Neural cell (in vitro differentiated cells): Measurements from ENCODE around the gene OTUB2.

Experiments
- CTCF ChIP-seq: fragments of 450-650 bp; IDR thresholded peaks from 2 replicates; pipeline ENCODE4 v1.5.1; 2014; ENCODE audit warnings: antibody characterized with exemption, mild to moderate bottlenecking, moderate library complexity; ENCODE audit not compliant: poor library complexity, severe bottlenecking
- EP300 ChIP-seq: fragments of 450-650 bp; conservative IDR thresholded peaks from 2 replicates; pipeline ENCODE4 v1.6.1; 2014; ENCODE audit warnings: antibody characterized with exemption, mild to moderate bottlenecking, moderate library complexity; ENCODE audit not compliant: poor library complexity, severe bottlenecking
- EZH2 ChIP-seq: fragments of 200-600, 300-800 bp; shearing (Covaris generic), sonication (generic); IDR thresholded peaks from 2 replicates; pipeline ENCODE4 v1.6.1; 2014; ENCODE audit warnings: antibody characterized with exemption, low read length, borderline replicate concordance, mild to moderate bottlenecking; ENCODE audit not compliant: insufficient read depth, poor library complexity, severe bottlenecking
- MXI1 ChIP-seq: fragments of 450-650 bp; conservative IDR thresholded peaks from 2 replicates; pipeline ENCODE4 v1.6.1; 2014; ENCODE audit warnings: antibody characterized with exemption, mild to moderate bottlenecking; ENCODE audit not compliant: poor library complexity, severe bottlenecking
- POLR2AphosphoS5 ChIP-seq: IDR thresholded peaks from 2 replicates; pipeline ENCODE4 v1.6.1; 2012
- RAD21 ChIP-seq: fragments of 450-650 bp; conservative IDR thresholded peaks from 2 replicates; pipeline ENCODE4 v1.6.1; 2014; ENCODE audit warnings: antibody characterized with exemption, mild to moderate bottlenecking, moderate library complexity
- REST ChIP-seq: IDR thresholded peaks from 2 replicates; pipeline ENCODE4 v1.6.1; 2012; ENCODE audit warnings: borderline replicate concordance
- SMC3 ChIP-seq: fragments of 450-650 bp; conservative IDR thresholded peaks from 2 replicates; pipeline ENCODE4 v1.6.1; 2014; ENCODE audit warnings: antibody characterized with exemption, mild to moderate bottlenecking, moderate library complexity; ENCODE audit not compliant: poor library complexity
- TAF1 ChIP-seq: IDR thresholded peaks from 2 replicates; pipeline ENCODE4 v1.6.1; 2012; ENCODE audit warnings: low read depth

DNA sequence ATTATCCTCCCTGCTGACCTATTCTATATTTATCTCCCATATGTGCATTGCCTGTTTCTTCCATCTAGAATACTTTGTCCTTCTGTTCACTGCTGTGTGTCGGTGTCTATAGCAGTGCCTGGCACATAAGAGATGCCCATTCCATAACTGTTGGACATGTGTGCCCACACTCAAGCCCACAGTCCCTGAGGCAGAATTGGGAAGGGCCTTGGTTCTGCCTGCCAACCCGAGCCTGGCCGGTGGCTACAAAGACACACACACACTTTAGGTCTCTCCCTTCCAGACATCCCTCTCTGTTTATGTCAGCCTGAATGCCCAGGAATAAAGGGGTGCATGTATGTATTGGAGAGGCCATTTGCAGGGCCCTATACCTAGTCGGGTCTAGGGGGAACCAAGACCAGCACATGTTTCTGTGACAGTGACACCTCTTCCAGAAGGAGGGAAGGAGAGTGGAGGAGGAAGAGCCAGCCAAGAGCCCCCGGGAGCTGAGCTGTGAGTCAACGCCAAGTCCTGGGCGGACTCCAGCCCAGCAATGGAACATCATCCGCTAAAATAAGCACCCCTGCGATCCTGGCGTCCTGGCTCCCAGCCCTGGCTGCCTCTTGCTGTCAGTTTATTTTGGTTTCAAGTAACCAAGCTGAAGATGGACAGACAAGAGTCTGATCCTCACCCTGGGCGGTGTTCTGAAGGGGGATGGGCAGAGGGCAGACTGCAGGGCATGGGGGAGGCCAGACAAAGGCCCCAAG is 45.5 kb upstream of the OTUB2 start:
- TF ChIP-seq CTCF (no peak), EP300 (no peak), EZH2 (no peak), POLR2AphosphoS5 (no peak), TAF1 (no peak), SMC3 (no peak), REST (no peak), RAD21 (no peak), MXI1 (no peak)
